ENCODE measurements around the gene PCYT1B. TPM values are rescaled to one million over a fixed set of nuclear protein-coding genes. Genes with fewer than 3 reads are reported as not detected.

Gene PCYT1B
- total and polyA plus RNA-seq, 9 of the 15 experiments (the other 6 are each of a cell fraction or from before 2014, with no cell fraction given) = 0.04 to 0.34 (median 0.07) TPM; not detected in 1

Small RNA genes lying within 50 kb of the gene (small RNA-seq; reads per million reads assigned to genes)
- not detected for gene SNRPEP9

Other genes with a start within 250 kb of the PCYT1B start
- 0.69 and 0.95 TPM in 2 replicates for gene PDK3, start 182.1 kb downstream of the PCYT1B start, total RNA-seq (2014; rRNA removed)
- gene PDK3, start 182.1 kb downstream of the PCYT1B start, total RNA-seq (2014; rRNA removed; fragmentation: Illumina TruSeq; extraction: Trizol) = 0.95 and 1.2 TPM in 2 replicates
- gene PDK3, start 182.1 kb downstream of the PCYT1B start, total RNA-seq (2015; rRNA removed; fragmentation: Illumina TruSeq; extraction: Trizol) = 0.72 and 0.91 TPM in 2 replicates
- gene PDK3, start 182.1 kb downstream of the PCYT1B start, total RNA-seq (2021) = 1.0 TPM in 2 replicates
- gene PDK3, start 182.1 kb downstream of the PCYT1B start, polyA plus RNA-seq (2011; rRNA removed) = 1.6 and 4.9 TPM in 2 replicates
- 0.79 and 1.3 TPM in 2 replicates for gene PDK3, start 182.1 kb downstream of the PCYT1B start, polyA plus RNA-seq (2014; fragmentation: Illumina TruSeq; extraction: Trizol)
- gene PDK3, start 182.1 kb downstream of the PCYT1B start, polyA plus RNA-seq (2014; fragmentation: Nextera tagmentation; extraction: Ambion mirVana) = under 1 TPM; 0.20 to 0.29 TPM
- 1.1 and 1.4 TPM in 2 replicates for gene PDK3, start 182.1 kb downstream of the PCYT1B start, polyA plus RNA-seq (2014; rRNA removed)
- 27.4 and 27.8 TPM in 2 replicates for gene POLA1, start 46.6 kb upstream of the PCYT1B start, total RNA-seq (2014; rRNA removed)
- 48.4 and 49.6 TPM in 2 replicates for gene POLA1, start 46.6 kb upstream of the PCYT1B start, total RNA-seq (2014; rRNA removed; fragmentation: Illumina TruSeq; extraction: Trizol)
- gene POLA1, start 46.6 kb upstream of the PCYT1B start, total RNA-seq (2015; rRNA removed; fragmentation: Illumina TruSeq; extraction: Trizol) = 43.8 and 46.8 TPM in 2 replicates
- gene POLA1, start 46.6 kb upstream of the PCYT1B start, total RNA-seq (2021) = 34.4 and 35.4 TPM in 2 replicates
- 11.3 and 14.8 TPM in 2 replicates for gene POLA1, start 46.6 kb upstream of the PCYT1B start, polyA plus RNA-seq (2011; rRNA removed)
- gene POLA1, start 46.6 kb upstream of the PCYT1B start, polyA plus RNA-seq (2014; fragmentation: Illumina TruSeq; extraction: Trizol) = 29.9 and 35.7 TPM in 2 replicates
- 10 to 100 TPM in 1 of 2 experiments, 1 to 10 TPM in 1; 8.6 to 18.0 TPM for gene POLA1, start 46.6 kb upstream of the PCYT1B start, polyA plus RNA-seq (2014; fragmentation: Nextera tagmentation; extraction: Ambion mirVana)
- 19.3 and 20.2 TPM in 2 replicates for gene POLA1, start 46.6 kb upstream of the PCYT1B start, polyA plus RNA-seq (2014; rRNA removed)

All from K562 (cell line).